K562 (cell line): Measurements from ENCODE around the gene MCM6. TPM values are rescaled to one million over a fixed set of nuclear protein-coding genes. Genes with fewer than 3 reads are reported as not detected.

Experiments
- ATAC-seq: fragments of 200-7000 bp; cut with Tn5 transposase; 3 replicates; pipeline ENCODE4 v1.9.1; 2020; ENCODE audit warnings: moderate library complexity
- BruUV-seq: library from RNA; stranded (reverse); fragments of 400-500 nt; replicated peaks from 2 replicates; lab custom pipeline; 2021; lab: Mats Ljungman, UMichigan
- CTCF ChIA-PET: fragments of 300-600 bp; formaldehyde crosslinking; extraction: SDS; loops from one replicate; lab custom pipeline; 2021; ENCODE audit warnings: low intra/inter-chr PET ratio; lab: Yijun Ruan, JAX
- POLR2A ChIA-PET: fragments of 300-600, 350-650 bp; sonication (Branson Sonifier 250); formaldehyde crosslinking; extraction: SDS; loops from one replicate; lab custom pipeline; 2021; ENCODE audit warnings: antibody characterized with exemption, inconsistent platforms; lab: Yijun Ruan, JAX
- DNase-seq, 4 experiments: peaks; one replicate each; pipeline versions ENCODE4 v3.0.0 to v3.0.0-alpha.2; 2011 to 2018; ENCODE audit warnings: low spot score in 3 of 4, mixed read lengths in 3 of 4; ENCODE audit errors: extremely low read depth in 1 of 4
- FAIRE-seq: peaks from 2 replicates; lab custom pipeline; 2011; peaks lifted over from hg19 to GRCh38; lab: Jason Lieb, UNC
- H2AFZ ChIP-seq: 2 replicates; pipeline ENCODE4 v1.6.0; 2011; ENCODE audit warnings: low read depth, low read length, control low read depth, inconsistent platforms
- H3K27ac ChIP-seq: fragments of 200-600 bp; 3 replicates; pipeline ENCODE4 v1.8.0; 2011; ENCODE audit warnings: low read depth, mild to moderate bottlenecking, control low read depth, inconsistent platforms, low read length, moderate library complexity, mixed read lengths; ENCODE audit errors: extremely low read depth
- H3K27me3 ChIP-seq, 2 experiments: fragments of 300-600 bp in 1 of 2; 2 replicates in 1 of 2; 3 replicates in 1 of 2; pipeline versions ENCODE4 v1.6.0 to v1.8.0; 2011; ENCODE audit warnings: inconsistent platforms in 2 of 2, low read length in 2 of 2, mild to moderate bottlenecking in 1 of 2, mixed read lengths in 1 of 2, moderate library complexity in 1 of 2; ENCODE audit not compliant: control insufficient read depth in 2 of 2, insufficient read depth in 2 of 2
- H3K36me3 ChIP-seq: fragments of 300-600 bp; 3 replicates; pipeline ENCODE4 v1.8.0; 2011; ENCODE audit warnings: mild to moderate bottlenecking, low read length, inconsistent platforms; ENCODE audit not compliant: control insufficient read depth, insufficient read depth
- H3K4me1 ChIP-seq, 2 experiments: fragments of 200-600 bp in 1 of 2; replicated peaks in 1 of 2; 2 replicates in 1 of 2; 3 replicates in 1 of 2; pipeline versions ENCODE4 v1.5.1 to v1.8.0; 2011; ENCODE audit warnings: inconsistent platforms in 2 of 2, low read length in 2 of 2, mild to moderate bottlenecking in 1 of 2, mixed read lengths in 1 of 2, moderate library complexity in 1 of 2; ENCODE audit not compliant: control insufficient read depth in 2 of 2, insufficient read depth in 2 of 2
- H3K4me2 ChIP-seq: 2 replicates; pipeline ENCODE4 v1.6.1; 2011; ENCODE audit warnings: low read length, control low read depth, inconsistent platforms, mixed read lengths; ENCODE audit not compliant: insufficient read depth
- H3K4me3 ChIP-seq: fragments of 200-600 bp; sonication (generic), shearing (Covaris generic); 2 replicates; pipeline ENCODE4 v1.5.1; 2016; ENCODE audit warnings: control low read depth, inconsistent platforms
- H3K79me2 ChIP-seq: fragments of 200-600 bp; 3 replicates; pipeline ENCODE4 v1.8.0; 2011; ENCODE audit warnings: low read length, inconsistent platforms; ENCODE audit not compliant: control insufficient read depth, insufficient read depth
- H3K9ac ChIP-seq, 2 experiments: 2 replicates each; pipeline versions ENCODE4 v1.6.0 to v1.6.1; 2011; ENCODE audit warnings: low read depth in 2 of 2, low read length in 2 of 2, control low read depth in 1 of 2, inconsistent platforms in 1 of 2, mild to moderate bottlenecking in 1 of 2, mixed read lengths in 1 of 2; ENCODE audit not compliant: insufficient read depth in 1 of 2
- H3K9me1 ChIP-seq: one replicate; pipeline ENCODE4 v1.6.0; 2011; ENCODE audit warnings: inconsistent platforms, mild to moderate bottlenecking, low read length, moderate library complexity; ENCODE audit not compliant: control insufficient read depth, insufficient read depth
- H3K9me3 ChIP-seq: replicated peaks from 2 replicates; pipeline ENCODE4 v1.5.1; 2011; ENCODE audit warnings: low read depth, low read length, inconsistent platforms; ENCODE audit not compliant: control insufficient read depth, insufficient read depth
- H4K20me1 ChIP-seq: replicated peaks from 2 replicates; pipeline ENCODE4 v1.6.1; 2011; ENCODE audit warnings: low read length, inconsistent platforms, mixed read lengths; ENCODE audit not compliant: control insufficient read depth, insufficient read depth
- BCOR ChIP-seq: fragments of 450-650 bp; IDR thresholded peaks from 2 replicates; pipeline ENCODE4 v1.6.1; 2016
- CEBPB ChIP-seq: fragments of 450-650 bp; IDR thresholded peaks from 2 replicates; pipeline ENCODE4 v1.6.1; 2016; ENCODE audit warnings: missing genetic modification characterization, missing compliant biosample characterization
- HCFC1 ChIP-seq: IDR thresholded peaks from 2 replicates; pipeline ENCODE4 v1.6.1; 2012; ENCODE audit warnings: low read depth, low read length, improper control_type of control experiment
- KDM4B ChIP-seq, 2 experiments: fragments of 450-650 bp in 1 of 2; sonication (generic) in 1 of 2; IDR thresholded peaks; 2 replicates each; pipeline ENCODE4 v1.6.1; 2016 to 2017; ENCODE audit warnings: borderline replicate concordance in 2 of 2, antibody characterized with exemption in 1 of 2, low read depth in 1 of 2, mild to moderate bottlenecking in 1 of 2
- OTX1 ChIP-seq: fragments of 450-650 bp; formaldehyde crosslinking; IDR thresholded peaks from 2 replicates; pipeline ENCODE4 v1.4.0; 2022; ENCODE audit warnings: mild to moderate bottlenecking
- PPARD ChIP-seq: fragments of 250-450 bp; sonication (Bioruptor Pico); IDR thresholded peaks from 2 replicates; pipeline ENCODE4 v1.8.0; 2022; ENCODE audit warnings: inconsistent platforms, mild to moderate bottlenecking, moderate library complexity
- SETDB1 ChIP-seq: IDR thresholded peaks from one replicate; pipeline ENCODE4 v1.6.1; 2012; ENCODE audit warnings: low read length, control low read depth, inconsistent platforms
- TRIM24 ChIP-seq, 2 experiments: fragments of 450-650 bp; IDR thresholded peaks; 2 replicates each; pipeline ENCODE4 v1.6.1; 2016
- WGBS: fragments of 100-300 bp; shearing (Covaris generic); methylation state at CpG from one replicate; pipeline ENCODE4 v1.1.6; 2016; ENCODE audit warnings: low coverage, mixed read lengths; ENCODE audit not compliant: insufficient coverage; ENCODE audit errors: missing lambda C conversion rate; 5-methylcytosine and 5-hydroxymethylcytosine counted together
- in situ Hi-C: fragments of 300-500 bp; cut with MboI; formaldehyde crosslinking; loops from 4 replicates; pipeline ENCODE4 v1.15.0; 2018; ENCODE audit warnings: inconsistent platforms, mixed read lengths
- intact Hi-C: fragments of 100-400 bp; cut with micrococcal nuclease; formaldehyde crosslinking; loops from 2 replicates; pipeline ENCODE4 v1.14.2; 2022
- polyA plus RNA-seq, 8 experiments: library from polyadenylated mRNA; depleted of rRNA in 4 of 8; stranded (reverse) in 5 of 8; unstranded in 3 of 8; fragments of >200 nt; fragmentation: Nextera tagmentation in 2 of 8; fragmentation: Illumina TruSeq in 1 of 8; extraction: Ambion mirVana in 2 of 8; extraction: Trizol in 1 of 8; gene quantifications; 2 replicates each; pipeline versions ENCODE4 v1.2.1 to v1.2.3, GENCODE V29; 2011 to 2014; ENCODE audit warnings: inconsistent platforms in 1 of 8, missing spikeins in 1 of 8
- total RNA-seq, 7 experiments: library from RNA; depleted of rRNA in 6 of 7; stranded (reverse); fragments of >200 nt in 6 of 7; fragmentation: Illumina TruSeq in 2 of 7; extraction: Trizol in 2 of 7; gene quantifications; 2 replicates each; pipeline versions ENCODE4 v1.2.1 to v1.2.3, GENCODE V29; 2011 to 2021; ENCODE audit warnings: low replicate concordance in 1 of 7
- TF ChIP-seq, protein P1 (sequence below): sonication (generic); formaldehyde crosslinking; IDR thresholded peaks from 2 replicates; pipeline ENCODE4 v1.4.0; 2020; ENCODE audit warnings: mild to moderate bottlenecking, missing genetic modification reagents

The MCM6 gene
- total and polyA plus RNA-seq, 9 of the 15 experiments (the other 6 are each of a cell fraction or from before 2014, with no cell fraction given) = 42.6 to 133 (median 82.4) TPM

DNA sequence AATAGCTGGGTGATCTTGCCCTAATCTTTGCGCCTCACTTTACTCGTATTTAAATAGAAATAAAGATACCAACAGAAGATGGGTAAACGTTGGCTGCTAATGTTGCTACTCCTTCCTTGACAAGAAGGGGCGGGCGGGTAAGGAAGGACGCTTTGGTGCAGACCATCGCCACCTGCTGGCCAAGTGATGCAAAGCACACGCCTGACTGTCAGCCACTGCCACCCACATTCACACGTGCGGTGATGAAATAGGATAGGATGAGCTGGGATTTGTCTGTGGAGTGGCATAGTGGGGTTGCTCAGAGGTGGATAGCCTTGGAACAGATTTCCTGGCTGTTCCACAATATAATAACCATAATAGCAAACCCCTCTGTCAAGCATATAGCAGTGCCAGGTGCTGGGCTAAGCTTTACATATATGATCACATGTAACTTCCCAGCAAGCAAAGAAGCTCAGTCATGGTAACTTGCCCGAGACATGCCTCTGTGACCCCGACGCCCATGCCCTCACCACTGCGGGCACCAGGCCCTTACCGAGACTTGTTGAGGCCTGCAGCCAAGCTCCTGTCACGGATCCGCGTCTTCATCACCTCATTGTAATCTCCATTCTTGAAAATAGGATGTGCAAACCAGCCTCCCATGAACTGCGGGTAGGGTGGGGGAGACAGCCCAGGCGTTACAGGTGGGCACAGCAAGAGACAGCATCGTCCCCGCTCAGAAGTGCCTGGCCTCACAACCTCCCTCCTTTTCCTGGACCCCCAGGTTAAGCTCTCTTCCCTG is 78.6 kb downstream of the MCM6 start (continued):
- TF ChIP-seq, protein P1, sequence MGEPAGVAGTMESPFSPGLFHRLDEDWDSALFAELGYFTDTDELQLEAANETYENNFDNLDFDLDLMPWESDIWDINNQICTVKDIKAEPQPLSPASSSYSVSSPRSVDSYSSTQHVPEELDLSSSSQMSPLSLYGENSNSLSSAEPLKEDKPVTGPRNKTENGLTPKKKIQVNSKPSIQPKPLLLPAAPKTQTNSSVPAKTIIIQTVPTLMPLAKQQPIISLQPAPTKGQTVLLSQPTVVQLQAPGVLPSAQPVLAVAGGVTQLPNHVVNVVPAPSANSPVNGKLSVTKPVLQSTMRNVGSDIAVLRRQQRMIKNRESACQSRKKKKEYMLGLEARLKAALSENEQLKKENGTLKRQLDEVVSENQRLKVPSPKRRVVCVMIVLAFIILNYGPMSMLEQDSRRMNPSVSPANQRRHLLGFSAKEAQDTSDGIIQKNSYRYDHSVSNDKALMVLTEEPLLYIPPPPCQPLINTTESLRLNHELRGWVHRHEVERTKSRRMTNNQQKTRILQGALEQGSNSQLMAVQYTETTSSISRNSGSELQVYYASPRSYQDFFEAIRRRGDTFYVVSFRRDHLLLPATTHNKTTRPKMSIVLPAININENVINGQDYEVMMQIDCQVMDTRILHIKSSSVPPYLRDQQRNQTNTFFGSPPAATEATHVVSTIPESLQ (CRISPR knock-in tag) = no peak
- TF ChIP-seq KDM4B (IDR thresholded peaks at IDR 0.05; ENCODE audit: borderline replicate concordance in 2 of 2, low read depth in 1 of 2) = 0 out of 4 replicates have a peak, but pooled peaks of 1 of the 2 experiments have one; percentile 26
- no peak; the same call in 1 of the 2 replicates for TF ChIP-seq HCFC1
- TF ChIP-seq CEBPB (tag) = peak; percentile 88

DNA sequence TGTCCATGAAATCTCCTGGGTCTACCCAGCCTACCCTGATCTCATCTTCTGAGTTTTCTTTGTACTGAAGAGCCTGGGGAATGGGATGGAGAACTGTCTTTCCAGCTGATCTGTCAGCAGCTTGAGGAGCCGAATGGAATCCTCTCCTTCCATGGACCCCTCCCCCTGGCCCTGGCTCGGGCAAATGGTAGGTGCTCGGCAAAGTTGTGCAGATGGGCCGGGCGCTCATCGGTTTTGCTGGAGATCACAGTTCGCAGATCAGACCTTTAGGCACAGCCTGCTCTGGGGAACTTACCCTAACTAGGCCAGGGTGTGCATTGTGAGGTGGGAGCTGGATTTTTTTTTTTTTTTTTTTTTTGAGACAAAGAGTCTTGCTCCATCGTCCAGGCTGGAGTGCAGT is 79.6 kb downstream of the MCM6 start:
- Histone ChIP-seq H3K27me3 (no peaks in the 10 kb centered on the region), H3K4me2 (no peak overlapping the region)
- no peak for TF ChIP-seq PPARD (CRISPR knock-in tag)
- TF ChIP-seq OTX1 (CRISPR knock-in tag) = no peak
- TF ChIP-seq TRIM24 (IDR thresholded peaks at IDR 0.05) = no peak
- no peak for TF ChIP-seq SETDB1
- no peak for TF ChIP-seq BCOR
- TF ChIP-seq, all 486 proteins: peak for 0
- no peak for DNase-seq
- H3K4me1 ChIP-seq = no peaks in the 10 kb centered on the region; a peak in 2 of 5 replicates
- ATAC-seq = no peak
- no peak for FAIRE-seq
- no peak overlapping the region for H2AFZ ChIP-seq
- H3K79me2 ChIP-seq = no peaks in the 10 kb centered on the region
- peaks cover 6% of the 10 kb centered on the region for H3K9me3 ChIP-seq
- 69% methylated on average over 7 of the region's 8 CpGs for WGBS
- no peak overlapping the region for H3K4me3 ChIP-seq
- ChIA-PET POLR2A (interaction anchor here (1.2 kb wide), 1 partner anchor 9 kb away, joined by 3 read pairs; no protein-coding TSS in a partner anchor), CTCF (no interaction called here)
- H4K20me1 ChIP-seq = no peaks in the 10 kb centered on the region
- no TSS peak for BruUV-seq
- H3K27ac ChIP-seq = no peak overlapping the region
- H3K9me1 ChIP-seq = no peaks in the 10 kb centered on the region
- H3K9ac ChIP-seq = no peak overlapping the region
- intact Hi-C loops = loop anchor here (1.0 to 5.0 kb wide), 3 partner anchors 324 to 807 kb away; no protein-coding TSS in a partner anchor
- in situ Hi-C loops = loop anchor here (10.0 kb wide), 1 partner anchor 802 kb away; no protein-coding TSS in a partner anchor
- H3K36me3 ChIP-seq = no peaks in the 10 kb centered on the region
